Measurements from ENCODE around the gene ZNF774.

DNA sequence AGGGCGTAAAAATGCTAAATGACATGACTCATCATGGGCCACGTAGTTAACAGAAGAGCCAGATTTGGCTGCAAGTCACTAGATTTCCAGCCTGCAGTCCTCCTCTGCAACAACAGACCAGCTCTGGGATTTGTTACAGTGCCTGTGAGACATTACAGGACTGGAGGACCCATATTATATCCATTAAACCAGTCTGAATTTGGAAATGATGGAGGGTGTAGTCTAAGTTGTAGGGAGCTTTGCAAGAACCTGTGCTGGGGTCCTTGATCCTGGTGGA, 10.8 kb downstream of the ZNF774 start:
- TF ChIP-seq, protein P1, sequence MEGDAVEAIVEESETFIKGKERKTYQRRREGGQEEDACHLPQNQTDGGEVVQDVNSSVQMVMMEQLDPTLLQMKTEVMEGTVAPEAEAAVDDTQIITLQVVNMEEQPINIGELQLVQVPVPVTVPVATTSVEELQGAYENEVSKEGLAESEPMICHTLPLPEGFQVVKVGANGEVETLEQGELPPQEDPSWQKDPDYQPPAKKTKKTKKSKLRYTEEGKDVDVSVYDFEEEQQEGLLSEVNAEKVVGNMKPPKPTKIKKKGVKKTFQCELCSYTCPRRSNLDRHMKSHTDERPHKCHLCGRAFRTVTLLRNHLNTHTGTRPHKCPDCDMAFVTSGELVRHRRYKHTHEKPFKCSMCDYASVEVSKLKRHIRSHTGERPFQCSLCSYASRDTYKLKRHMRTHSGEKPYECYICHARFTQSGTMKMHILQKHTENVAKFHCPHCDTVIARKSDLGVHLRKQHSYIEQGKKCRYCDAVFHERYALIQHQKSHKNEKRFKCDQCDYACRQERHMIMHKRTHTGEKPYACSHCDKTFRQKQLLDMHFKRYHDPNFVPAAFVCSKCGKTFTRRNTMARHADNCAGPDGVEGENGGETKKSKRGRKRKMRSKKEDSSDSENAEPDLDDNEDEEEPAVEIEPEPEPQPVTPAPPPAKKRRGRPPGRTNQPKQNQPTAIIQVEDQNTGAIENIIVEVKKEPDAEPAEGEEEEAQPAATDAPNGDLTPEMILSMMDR (IDR thresholded peaks at IDR 0.05) = no peak
- TF ChIP-seq POLR2A (IDR thresholded peaks at IDR 0.05) = no peak
